H9 (cell line): Measurements from ENCODE around the gene OR2D2. TPM values are rescaled to one million over a fixed set of nuclear protein-coding genes. Genes with fewer than 3 reads are reported as not detected.

ENCODE experiments used
- DNase-seq: peaks from one replicate; pipeline ENCODE4 v3.0.0-alpha.2; 2017
- H2AFZ ChIP-seq: one replicate; pipeline ENCODE4 v1.6.1; 2013; ENCODE audit warnings: mild to moderate bottlenecking, low read length, control low read depth, moderate library complexity
- H2AK5ac ChIP-seq: 2 replicates; pipeline ENCODE4 v1.6.1; 2013; ENCODE audit warnings: low read length, control low read depth, mixed read lengths; ENCODE audit not compliant: insufficient read length
- H2BK120ac ChIP-seq: one replicate; pipeline ENCODE4 v1.6.1; 2013; ENCODE audit warnings: low read depth, mild to moderate bottlenecking, low read length, control low read depth, inconsistent platforms; ENCODE audit not compliant: poor library complexity, severe bottlenecking
- H2BK12ac ChIP-seq: 2 replicates; pipeline ENCODE4 v1.6.1; 2013; ENCODE audit warnings: low read length, control low read depth, mixed read lengths, low read depth; ENCODE audit not compliant: insufficient read length
- H2BK15ac ChIP-seq: 2 replicates; pipeline ENCODE4 v1.6.1; 2013; ENCODE audit warnings: low read depth, low read length, control low read depth
- H2BK20ac ChIP-seq: one replicate; pipeline ENCODE4 v1.6.1; 2013; ENCODE audit warnings: low read depth, mild to moderate bottlenecking, low read length, control low read depth, inconsistent platforms; ENCODE audit not compliant: poor library complexity, severe bottlenecking
- H2BK5ac ChIP-seq: 2 replicates; pipeline ENCODE4 v1.6.1; 2013; ENCODE audit warnings: low read length, control low read depth, mixed read lengths; ENCODE audit not compliant: insufficient read length
- H3K14ac ChIP-seq: 2 replicates; pipeline ENCODE4 v1.6.1; 2013; ENCODE audit warnings: low read length, control low read depth; ENCODE audit not compliant: insufficient read depth
- H3K18ac ChIP-seq: 2 replicates; pipeline ENCODE4 v1.6.1; 2013; ENCODE audit warnings: low read depth, mild to moderate bottlenecking, mixed read lengths, low read length, control low read depth; ENCODE audit not compliant: insufficient read length
- H3K23ac ChIP-seq: 2 replicates; pipeline ENCODE4 v1.6.1; 2013; ENCODE audit warnings: low read length, control low read depth, mixed read lengths, low read depth; ENCODE audit not compliant: insufficient read length
- H3K23me2 ChIP-seq: 2 replicates; pipeline ENCODE4 v1.6.1; 2013; ENCODE audit warnings: low read depth, mild to moderate bottlenecking, mixed read lengths, low read length, control low read depth; ENCODE audit not compliant: insufficient read length, poor library complexity, severe bottlenecking
- H3K27ac ChIP-seq: 2 replicates; pipeline ENCODE4 v1.5.1; 2013; ENCODE audit warnings: low read length, control low read depth, mixed read lengths, low read depth; ENCODE audit not compliant: insufficient read length
- H3K27me3 ChIP-seq: 2 replicates; pipeline ENCODE4 v1.6.1; 2013; ENCODE audit warnings: low read length, control low read depth, inconsistent platforms; ENCODE audit not compliant: insufficient read depth
- H3K4ac ChIP-seq: 2 replicates; pipeline ENCODE4 v1.6.1; 2013; ENCODE audit warnings: low read depth, mild to moderate bottlenecking, control low read depth, inconsistent platforms, low read length, moderate library complexity
- H3K4me1 ChIP-seq: 2 replicates; pipeline ENCODE4 v1.6.1; 2013; ENCODE audit warnings: low read length, control low read depth, inconsistent platforms; ENCODE audit not compliant: insufficient read depth
- H3K4me2 ChIP-seq: 2 replicates; pipeline ENCODE4 v1.6.1; 2013; ENCODE audit warnings: low read length, control low read depth, mixed read lengths; ENCODE audit not compliant: insufficient read length, insufficient read depth
- H3K56ac ChIP-seq: 2 replicates; pipeline ENCODE4 v1.6.1; 2013; ENCODE audit warnings: low read depth, mild to moderate bottlenecking, mixed read lengths, low read length, control low read depth; ENCODE audit not compliant: insufficient read length
- H3K79me1 ChIP-seq: 2 replicates; pipeline ENCODE4 v1.6.1; 2013; ENCODE audit warnings: low read depth, mild to moderate bottlenecking, moderate library complexity, low read length, control low read depth, inconsistent platforms; ENCODE audit not compliant: insufficient read depth, poor library complexity, severe bottlenecking
- H3K79me2 ChIP-seq: 2 replicates; pipeline ENCODE4 v1.6.1; 2013; ENCODE audit warnings: low read length, control low read depth, inconsistent platforms; ENCODE audit not compliant: insufficient read depth
- H3K9ac ChIP-seq: 2 replicates; pipeline ENCODE4 v1.6.1; 2013; ENCODE audit warnings: low read length, control low read depth, mixed read lengths; ENCODE audit not compliant: insufficient read length; ENCODE audit errors: extremely low read depth
- H3K9me3 ChIP-seq: one replicate; pipeline ENCODE4 v1.6.1; 2013; ENCODE audit warnings: low read depth, low read length, inconsistent platforms; ENCODE audit not compliant: control insufficient read depth
- H3T11ph ChIP-seq: one replicate; pipeline ENCODE4 v1.6.1; 2013; ENCODE audit warnings: mild to moderate bottlenecking, low read length, control low read depth, inconsistent platforms
- H4K20me1 ChIP-seq: one replicate; pipeline ENCODE4 v1.6.1; 2013; ENCODE audit not compliant: control insufficient read depth, insufficient read length, insufficient read depth
- H4K5ac ChIP-seq: 2 replicates; pipeline ENCODE4 v1.6.1; 2013; ENCODE audit warnings: low read depth, mild to moderate bottlenecking, mixed read lengths, low read length, control low read depth; ENCODE audit not compliant: insufficient read length
- H4K8ac ChIP-seq: replicated peaks from 2 replicates; pipeline ENCODE4 v1.6.1; 2013; ENCODE audit warnings: low read length, control low read depth, mixed read lengths, low read depth; ENCODE audit not compliant: insufficient read length
- H4K91ac ChIP-seq: 2 replicates; pipeline ENCODE4 v1.6.1; 2013; ENCODE audit warnings: low read depth, mild to moderate bottlenecking, moderate library complexity, mixed read lengths, low read length, control low read depth; ENCODE audit not compliant: insufficient read length
- H3K27ac Mint-ChIP-seq, 3 experiments: 2 replicates in 2 of 3; 3 replicates in 1 of 3; pipeline ENCODE4 v1.8.0; 2020 to 2021; ENCODE audit warnings: mixed read lengths in 3 of 3, mild to moderate bottlenecking in 1 of 3, moderate library complexity in 1 of 3
- H3K27me3 Mint-ChIP-seq: 2 replicates; pipeline ENCODE4 v1.8.0; 2021; ENCODE audit warnings: low read depth, mild to moderate bottlenecking, moderate library complexity, mixed read lengths
- H3K36me3 Mint-ChIP-seq, 3 experiments: 2 replicates in 2 of 3; 3 replicates in 1 of 3; pipeline ENCODE4 v1.8.0; 2020 to 2021; ENCODE audit warnings: low read depth in 3 of 3, mixed read lengths in 3 of 3; ENCODE audit not compliant: insufficient read depth in 1 of 3
- H3K4me1 Mint-ChIP-seq, 2 experiments: 2 replicates each; pipeline ENCODE4 v1.8.0; 2020; ENCODE audit warnings: mixed read lengths in 2 of 2
- H3K4me3 Mint-ChIP-seq, 2 experiments: 2 replicates in 1 of 2; 3 replicates in 1 of 2; pipeline ENCODE4 v1.8.0; 2020 to 2021; ENCODE audit warnings: mild to moderate bottlenecking in 2 of 2, mixed read lengths in 2 of 2, moderate library complexity in 1 of 2
- H3K9me3 Mint-ChIP-seq, 2 experiments: 2 replicates in 1 of 2; 3 replicates in 1 of 2; pipeline ENCODE4 v1.8.0; 2020; ENCODE audit warnings: mild to moderate bottlenecking in 2 of 2, mixed read lengths in 2 of 2, moderate library complexity in 1 of 2
- WGBS: extraction: QIAGEN DNeasy Blood & Tissue Kit; methylation state at CpG from one replicate; pipeline ENCODE4 v1.1.7; 2013; ENCODE audit warnings: missing lambda C conversion rate, low lambda C conversion rate, mixed read lengths; ENCODE audit not compliant: insufficient read length; ENCODE audit errors: extremely low coverage; 5-methylcytosine and 5-hydroxymethylcytosine counted together
- total RNA-seq: library from RNA; stranded (reverse); gene quantifications from 2 replicates; pipeline ENCODE4 v1.2.1, GENCODE V29; 2021
- TF ChIP-seq, protein P1 (sequence below): fragments of 200-600 bp; sonication (generic); conservative IDR thresholded peaks from 3 replicates; pipeline ENCODE4 v1.8.0; 2021; ENCODE audit warnings: antibody characterized with exemption, mild to moderate bottlenecking

The OR2D2 gene
- total RNA-seq, 1 experiment from 2014 or later: 0.26 TPM

DNA sequence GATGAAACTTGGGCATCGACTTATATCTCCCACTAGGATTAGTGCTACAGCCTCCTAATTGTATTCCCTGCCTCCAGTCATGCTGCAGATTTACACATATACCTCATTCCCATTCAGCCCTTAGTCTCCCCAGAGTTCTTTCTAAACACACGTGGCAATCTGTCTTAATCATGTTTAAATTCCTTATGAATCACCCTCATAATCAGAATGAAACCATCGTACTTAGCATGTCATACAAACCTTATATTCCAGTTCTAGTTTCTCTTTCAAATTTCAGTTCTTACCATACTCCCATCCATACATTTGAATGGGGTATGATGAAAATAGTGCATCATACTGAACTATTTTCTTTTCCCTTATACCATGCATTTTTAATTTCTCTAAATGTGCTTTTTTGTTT, 35.4 kb downstream of the OR2D2 start:
- Histone ChIP-seq H3K18ac (no peak overlapping the region), H3T11ph (no peak overlapping the region), H3K23me2 (no peaks in the 10 kb centered on the region), H4K5ac (no peak overlapping the region), H2BK15ac (no peak overlapping the region), H3K27ac (no peak overlapping the region), H4K20me1 (no peaks in the 10 kb centered on the region), H3K79me1 (no peaks in the 10 kb centered on the region), H3K4me2 (no peak overlapping the region), H2AK5ac (no peak overlapping the region), H3K4me1 (no peaks in the 10 kb centered on the region), H3K27me3 (no peaks in the 10 kb centered on the region), H3K79me2 (no peaks in the 10 kb centered on the region), H3K9me3 (no peaks in the 10 kb centered on the region), H3K14ac (no peak overlapping the region), H3K56ac (no peak overlapping the region), H3K9ac (no peak overlapping the region), H4K91ac (no peak overlapping the region), H2BK5ac (no peak overlapping the region), H2BK20ac (no peak overlapping the region), H3K23ac (no peak overlapping the region), H3K4ac (no peak overlapping the region), H4K8ac (no peak overlapping the region), H2BK12ac (no peak overlapping the region), H2BK120ac (no peak overlapping the region), H2AFZ (no peak overlapping the region)
- H3K36me3 Mint-ChIP-seq: peaks cover under 1 to 23% (median 17%) of the 10 kb centered on the region in 3 experiments
- TF ChIP-seq, protein P1, sequence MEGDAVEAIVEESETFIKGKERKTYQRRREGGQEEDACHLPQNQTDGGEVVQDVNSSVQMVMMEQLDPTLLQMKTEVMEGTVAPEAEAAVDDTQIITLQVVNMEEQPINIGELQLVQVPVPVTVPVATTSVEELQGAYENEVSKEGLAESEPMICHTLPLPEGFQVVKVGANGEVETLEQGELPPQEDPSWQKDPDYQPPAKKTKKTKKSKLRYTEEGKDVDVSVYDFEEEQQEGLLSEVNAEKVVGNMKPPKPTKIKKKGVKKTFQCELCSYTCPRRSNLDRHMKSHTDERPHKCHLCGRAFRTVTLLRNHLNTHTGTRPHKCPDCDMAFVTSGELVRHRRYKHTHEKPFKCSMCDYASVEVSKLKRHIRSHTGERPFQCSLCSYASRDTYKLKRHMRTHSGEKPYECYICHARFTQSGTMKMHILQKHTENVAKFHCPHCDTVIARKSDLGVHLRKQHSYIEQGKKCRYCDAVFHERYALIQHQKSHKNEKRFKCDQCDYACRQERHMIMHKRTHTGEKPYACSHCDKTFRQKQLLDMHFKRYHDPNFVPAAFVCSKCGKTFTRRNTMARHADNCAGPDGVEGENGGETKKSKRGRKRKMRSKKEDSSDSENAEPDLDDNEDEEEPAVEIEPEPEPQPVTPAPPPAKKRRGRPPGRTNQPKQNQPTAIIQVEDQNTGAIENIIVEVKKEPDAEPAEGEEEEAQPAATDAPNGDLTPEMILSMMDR: no peak
- H3K4me1 Mint-ChIP-seq: peaks cover 6 to 12% of the 10 kb centered on the region in 2 experiments
- no peak overlapping the region for H3K27ac Mint-ChIP-seq
- H3K27me3 Mint-ChIP-seq: no peaks in the 10 kb centered on the region; the same call in 1 of the 2 replicates
- H3K4me3 Mint-ChIP-seq: no peak overlapping the region
- H3K9me3 Mint-ChIP-seq: peaks cover 18 to 24% of the 10 kb centered on the region in 2 experiments
- WGBS: no CpG with 5 or more reads among the region's 3 CpGs
- DNase-seq: no peak
